Thoracic aorta (tissue), 2 donors: Measurements from ENCODE around the gene CACNA2D3. TPM values are rescaled to one million over a fixed set of nuclear protein-coding genes. Genes with fewer than 3 reads are reported as not detected.

Experiments
- ATAC-seq: fragments of 150-250 bp; one replicate; pipeline ENCODE4 v1.8.0; 2017; ENCODE audit warnings: low read depth; ENCODE audit not compliant: insufficient number of reproducible peaks, low FRiP score
- DNase-seq: peaks from one replicate; pipeline ENCODE4 v3.0.0-alpha.2; 2020; ENCODE audit warnings: low spot score
- H3K27ac ChIP-seq, 2 donors: fragments of 200-600 bp; sonication (generic); 1 replicate in 1 of 2; 2 replicates in 1 of 2; pipeline ENCODE4 v1.5.1; 2016; ENCODE audit warnings: mild to moderate bottlenecking in 2 of 2, moderate library complexity in 2 of 2
- H3K27me3 ChIP-seq: fragments of 200-600 bp; sonication (generic); replicated peaks from 2 replicates; pipeline ENCODE4 v1.6.0; 2016; ENCODE audit warnings: mild to moderate bottlenecking; ENCODE audit not compliant: insufficient read depth
- H3K36me3 ChIP-seq: fragments of 200-600 bp; sonication (generic); one replicate; pipeline ENCODE4 v1.5.1; 2016
- H3K4me1 ChIP-seq, 2 donors: fragments of 200-600 bp; sonication (generic); 1 replicate in 1 of 2; 2 replicates in 1 of 2; pipeline versions ENCODE4 v1.5.1 to v1.6.0; 2016; ENCODE audit warnings: low read depth in 2 of 2, mild to moderate bottlenecking in 1 of 2; ENCODE audit not compliant: control insufficient read depth in 1 of 2
- H3K4me3 ChIP-seq: fragments of 200-600 bp; sonication (generic); 2 replicates; pipeline ENCODE4 v1.5.1; 2016; ENCODE audit warnings: mild to moderate bottlenecking
- H3K9me3 ChIP-seq: fragments of 200-600 bp; sonication (generic); 2 replicates; pipeline ENCODE4 v1.5.1; 2016
- total RNA-seq, 2 donors: library from RNA; depleted of rRNA; stranded (reverse); fragments of >200 nt; gene quantifications; one replicate each; pipeline versions ENCODE4 v1.1.0 to v1.2.3, GENCODE V29; 2016
- TF ChIP-seq, protein P1 (sequence below): fragments of 200-600 bp; sonication (generic); IDR thresholded peaks from one replicate; pipeline ENCODE4 v1.5.1; 2019; ENCODE audit warnings: antibody characterized with exemption

Gene CACNA2D3
- total RNA-seq, 2 donors from 2014 or later: 3.2 to 4.0 TPM

DNA sequence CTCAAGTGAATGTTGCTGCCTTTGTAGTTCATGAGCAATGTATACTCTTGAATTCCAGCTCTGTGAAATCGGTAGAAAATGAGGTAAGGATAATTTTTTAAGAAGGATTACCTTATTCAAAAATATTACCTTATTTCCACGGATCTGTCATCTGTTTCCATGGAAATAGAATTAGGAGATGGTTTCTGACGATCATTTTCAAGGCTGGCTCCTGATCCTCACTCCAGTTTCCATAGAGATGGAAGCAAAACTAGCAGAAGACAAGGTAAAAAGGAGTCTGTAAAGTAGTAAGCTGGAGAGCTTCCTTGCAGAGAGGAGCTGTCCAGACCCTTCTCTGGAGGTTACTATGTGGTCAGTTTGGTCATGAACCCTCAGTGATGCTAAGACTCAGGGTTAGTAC is 55.5 kb downstream of the CACNA2D3 start:
- TF ChIP-seq, protein P1, sequence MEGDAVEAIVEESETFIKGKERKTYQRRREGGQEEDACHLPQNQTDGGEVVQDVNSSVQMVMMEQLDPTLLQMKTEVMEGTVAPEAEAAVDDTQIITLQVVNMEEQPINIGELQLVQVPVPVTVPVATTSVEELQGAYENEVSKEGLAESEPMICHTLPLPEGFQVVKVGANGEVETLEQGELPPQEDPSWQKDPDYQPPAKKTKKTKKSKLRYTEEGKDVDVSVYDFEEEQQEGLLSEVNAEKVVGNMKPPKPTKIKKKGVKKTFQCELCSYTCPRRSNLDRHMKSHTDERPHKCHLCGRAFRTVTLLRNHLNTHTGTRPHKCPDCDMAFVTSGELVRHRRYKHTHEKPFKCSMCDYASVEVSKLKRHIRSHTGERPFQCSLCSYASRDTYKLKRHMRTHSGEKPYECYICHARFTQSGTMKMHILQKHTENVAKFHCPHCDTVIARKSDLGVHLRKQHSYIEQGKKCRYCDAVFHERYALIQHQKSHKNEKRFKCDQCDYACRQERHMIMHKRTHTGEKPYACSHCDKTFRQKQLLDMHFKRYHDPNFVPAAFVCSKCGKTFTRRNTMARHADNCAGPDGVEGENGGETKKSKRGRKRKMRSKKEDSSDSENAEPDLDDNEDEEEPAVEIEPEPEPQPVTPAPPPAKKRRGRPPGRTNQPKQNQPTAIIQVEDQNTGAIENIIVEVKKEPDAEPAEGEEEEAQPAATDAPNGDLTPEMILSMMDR: no peak
- H3K27ac ChIP-seq: no peak overlapping the region
- H3K27me3 ChIP-seq: no peaks in the 10 kb centered on the region
- DNase-seq (no peak), ATAC-seq (no peak)
- peaks cover 0 to 7% of the 10 kb centered on the region in 2 donors for H3K4me1 ChIP-seq
- no peaks in the 10 kb centered on the region for H3K9me3 ChIP-seq
- no peak overlapping the region for H3K4me3 ChIP-seq
- no peaks in the 10 kb centered on the region for H3K36me3 ChIP-seq

DNA sequence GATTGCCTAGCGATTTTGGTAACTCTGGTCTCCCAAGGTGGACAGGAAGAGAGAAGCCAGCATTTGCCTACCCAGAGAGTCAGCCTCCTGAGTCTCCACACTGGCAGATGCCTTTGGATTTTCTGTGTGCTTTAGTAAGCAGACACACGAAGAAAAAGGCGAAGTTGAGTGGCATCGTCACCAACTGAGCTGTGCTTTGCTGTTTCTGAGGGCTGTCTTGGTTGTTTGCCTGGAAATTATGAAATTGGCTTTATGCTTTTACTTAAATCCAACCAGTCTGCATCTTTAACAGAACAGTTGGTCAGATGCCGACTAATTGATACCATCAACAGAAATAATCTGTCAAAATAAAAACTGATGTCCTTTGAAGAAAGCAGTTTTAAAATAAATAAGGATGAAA is 56.0 kb downstream of the CACNA2D3 start:
- no peaks in the 10 kb centered on the region for H3K9me3 ChIP-seq

DNA sequence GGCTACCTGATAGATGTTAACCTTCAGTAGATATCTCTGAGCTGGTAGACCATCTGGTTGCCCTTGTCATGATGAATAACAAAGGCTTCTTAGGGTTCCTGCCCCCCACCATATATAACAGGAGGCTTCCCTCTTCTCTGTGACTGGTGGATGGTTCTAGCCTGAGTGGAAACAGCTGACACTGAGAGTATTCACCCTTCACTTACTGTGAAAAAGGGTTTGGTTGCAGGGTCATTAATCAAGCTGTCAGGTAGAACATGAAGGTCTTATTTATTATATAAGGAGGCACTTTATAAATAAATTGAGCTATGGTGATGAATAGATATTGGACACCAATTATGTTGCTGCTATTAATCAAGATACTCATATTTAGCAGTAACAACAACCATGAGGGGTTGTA is 58.6 kb downstream of the CACNA2D3 start:
- no peak for DNase-seq
- ATAC-seq: no peak

More for the DNA sequence above, 56.0 kb downstream of the CACNA2D3 start:
- H3K4me3 ChIP-seq: no peak overlapping the region
- no peaks in the 10 kb centered on the region for H3K36me3 ChIP-seq
- TF ChIP-seq, protein P1: no peak
- H3K27ac ChIP-seq: no peak overlapping the region
- ATAC-seq (no peak), DNase-seq (no peak)
- no peaks in the 10 kb centered on the region for H3K27me3 ChIP-seq
- H3K4me1 ChIP-seq: peaks cover 0 to 7% of the 10 kb centered on the region in 2 donors

DNA sequence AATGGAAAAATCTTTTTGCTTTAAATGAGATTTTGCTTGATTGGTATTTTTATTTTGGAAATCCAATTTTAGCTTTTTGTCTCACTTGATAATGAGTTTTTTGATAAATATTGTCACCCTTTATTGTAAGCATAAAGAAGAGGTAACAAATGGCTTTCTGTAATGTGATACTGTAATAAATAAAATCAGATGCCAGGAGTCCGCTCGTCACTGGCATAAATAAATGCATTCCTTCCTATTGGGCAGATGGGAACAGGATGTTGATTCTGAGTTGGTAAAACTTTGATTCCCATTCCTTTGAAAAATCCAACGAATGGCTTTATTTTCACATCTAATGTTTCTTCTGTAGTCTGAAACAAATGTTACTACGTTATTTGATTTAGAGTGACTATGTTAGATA is 59.9 kb downstream of the CACNA2D3 start:
- no peaks in the 10 kb centered on the region for H3K36me3 ChIP-seq
- TF ChIP-seq, protein P1: no peak

More for the DNA sequence above, 58.6 kb downstream of the CACNA2D3 start:
- TF ChIP-seq, protein P1: no peak
- Histone ChIP-seq H3K4me3 (no peak overlapping the region), H3K4me1 (peaks cover 0 to 7% of the 10 kb centered on the region in 2 donors), H3K36me3 (no peaks in the 10 kb centered on the region), H3K9me3 (no peaks in the 10 kb centered on the region), H3K27me3 (no peaks in the 10 kb centered on the region), H3K27ac (no peak overlapping the region)

DNA sequence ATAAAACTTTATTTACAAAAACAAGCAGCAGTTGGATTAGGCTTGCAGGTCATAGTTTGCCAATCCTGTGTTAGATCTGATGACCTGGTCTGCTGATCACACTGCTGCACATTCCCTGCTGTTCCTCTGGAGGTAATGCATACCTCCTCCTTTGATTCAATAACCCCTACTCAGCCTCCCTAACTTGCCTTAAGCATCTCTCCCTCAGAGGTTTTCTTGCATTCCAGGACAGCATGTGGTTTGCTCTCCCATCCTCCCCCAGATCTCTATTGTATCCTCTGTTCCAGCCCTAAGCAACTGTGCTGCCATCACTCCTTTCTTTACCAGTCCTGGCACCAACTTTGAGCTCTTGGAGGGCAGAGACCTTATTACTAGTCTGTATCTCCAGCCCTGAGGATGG is 63.4 kb downstream of the CACNA2D3 start:
- no peak for ATAC-seq
- H3K36me3 ChIP-seq: no peaks in the 10 kb centered on the region
- no peak for DNase-seq
- TF ChIP-seq, protein P1: no peak
- no peaks in the 10 kb centered on the region for H3K9me3 ChIP-seq
- no peak overlapping the region for H3K4me3 ChIP-seq
- H3K27ac ChIP-seq: no peak overlapping the region
- H3K4me1 ChIP-seq: no peaks in the 10 kb centered on the region
- no peaks in the 10 kb centered on the region for H3K27me3 ChIP-seq

More for the DNA sequence above, 59.9 kb downstream of the CACNA2D3 start:
- no peak for ATAC-seq
- Histone ChIP-seq H3K4me1 (no peaks in the 10 kb centered on the region), H3K4me3 (no peak overlapping the region), H3K27me3 (no peaks in the 10 kb centered on the region), H3K27ac (no peak overlapping the region), H3K9me3 (no peaks in the 10 kb centered on the region)
- no peak for DNase-seq
